Subcutaneous preadipocyte (primary cell): Measurements from ENCODE around the gene NT5DC2. TPM values are rescaled to one million over a fixed set of nuclear protein-coding genes. Genes with fewer than 3 reads are reported as not detected.

Experiments used
- small RNA-seq: library from RNA; depleted of rRNA; stranded (forward); fragments of <200 nt; gene quantifications from one replicate; pipeline ENCODE3, GENCODE V24; 2012
- total RNA-seq: library from RNA; depleted of rRNA; stranded (reverse); fragments of >200 nt; gene quantifications from 2 replicates; pipeline ENCODE4 v1.2.3, GENCODE V29; 2012

NT5DC2 gene
- total RNA-seq = 44.5 and 52.8 TPM in 2 replicates

DNA sequence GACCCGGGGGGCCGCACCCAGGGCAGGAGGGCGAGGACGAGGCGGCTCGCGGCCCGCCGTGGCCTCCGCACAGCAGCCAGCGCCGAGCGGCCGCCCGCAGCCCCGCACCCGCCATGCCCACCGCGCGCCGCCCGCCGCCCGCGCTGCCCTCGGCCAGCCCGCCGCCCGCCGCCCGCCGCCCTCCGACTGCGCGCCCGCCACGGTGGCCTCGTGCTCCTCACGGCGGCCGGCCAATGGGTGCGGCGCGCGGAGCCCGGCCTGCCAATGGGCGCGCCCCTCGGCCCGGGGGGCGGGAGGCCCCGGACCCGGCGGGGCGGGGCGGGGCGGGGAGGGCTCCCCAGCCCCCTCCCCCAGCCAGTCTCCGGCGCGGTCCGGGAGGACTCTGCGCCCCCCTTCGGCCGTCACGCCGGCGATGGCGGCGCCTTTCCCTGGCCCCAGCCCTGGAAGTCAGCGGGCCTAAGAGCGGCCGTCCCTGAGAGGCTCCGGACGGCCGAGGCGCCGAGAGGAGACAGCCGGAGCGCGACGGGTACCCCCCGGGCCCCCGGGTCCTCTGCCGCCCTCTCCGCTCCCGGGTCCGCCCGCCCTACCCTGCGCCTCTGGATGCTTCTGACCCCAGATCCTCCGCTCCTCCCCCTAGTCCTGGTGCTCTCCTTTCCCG, at the start of gene NT5DC2:
Gene NT5DC2 (minus strand): TSS at position 235 of the 658 bp plus-strand sequence. CDS start 120 bp downstream, at position 115.

DNA sequence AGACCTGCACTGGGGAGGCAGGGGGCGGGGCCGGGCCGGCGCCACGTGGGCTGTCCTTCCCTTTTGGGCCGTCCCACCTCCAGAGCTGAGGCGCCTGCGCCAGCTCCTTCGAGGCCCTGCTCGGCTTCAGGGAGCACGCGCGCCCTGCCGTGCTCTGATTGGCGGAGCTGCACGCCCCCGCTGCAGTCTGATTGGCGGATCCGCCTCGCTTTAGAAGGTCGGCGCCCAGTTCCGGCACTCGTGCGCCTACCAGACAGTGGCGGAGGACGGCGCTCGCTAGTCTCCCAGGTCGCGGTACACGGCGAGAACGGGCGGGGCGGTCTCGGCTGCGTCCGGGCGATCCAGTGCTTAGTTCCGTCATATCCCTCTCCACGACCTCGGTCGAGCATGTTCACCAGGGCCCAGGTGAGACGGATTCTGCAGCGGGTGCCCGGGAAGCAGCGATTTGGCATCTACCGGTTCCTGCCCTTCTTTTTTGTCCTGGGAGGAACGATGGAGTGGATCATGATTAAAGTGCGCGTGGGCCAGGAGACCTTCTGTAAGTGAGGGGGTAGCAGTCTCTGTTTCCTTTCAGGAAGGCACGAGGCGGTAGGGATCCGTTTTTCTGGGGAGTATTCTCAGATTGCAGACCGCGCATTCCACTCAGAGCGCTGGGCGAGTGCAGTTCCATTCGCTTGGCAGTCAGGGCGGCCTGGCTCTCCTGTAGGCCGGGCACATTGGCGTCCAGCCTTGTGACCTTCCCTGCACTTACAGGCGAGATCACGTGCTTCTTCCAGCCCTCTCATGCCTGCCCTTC, 2.9 kb upstream of the NT5DC2 start, which contains the start of gene UQCC5:
Gene UQCC5 (plus strand): TSS at position 237 of the 796 bp plus-strand sequence. CDS start 151 bp downstream, at position 388.

DNA sequence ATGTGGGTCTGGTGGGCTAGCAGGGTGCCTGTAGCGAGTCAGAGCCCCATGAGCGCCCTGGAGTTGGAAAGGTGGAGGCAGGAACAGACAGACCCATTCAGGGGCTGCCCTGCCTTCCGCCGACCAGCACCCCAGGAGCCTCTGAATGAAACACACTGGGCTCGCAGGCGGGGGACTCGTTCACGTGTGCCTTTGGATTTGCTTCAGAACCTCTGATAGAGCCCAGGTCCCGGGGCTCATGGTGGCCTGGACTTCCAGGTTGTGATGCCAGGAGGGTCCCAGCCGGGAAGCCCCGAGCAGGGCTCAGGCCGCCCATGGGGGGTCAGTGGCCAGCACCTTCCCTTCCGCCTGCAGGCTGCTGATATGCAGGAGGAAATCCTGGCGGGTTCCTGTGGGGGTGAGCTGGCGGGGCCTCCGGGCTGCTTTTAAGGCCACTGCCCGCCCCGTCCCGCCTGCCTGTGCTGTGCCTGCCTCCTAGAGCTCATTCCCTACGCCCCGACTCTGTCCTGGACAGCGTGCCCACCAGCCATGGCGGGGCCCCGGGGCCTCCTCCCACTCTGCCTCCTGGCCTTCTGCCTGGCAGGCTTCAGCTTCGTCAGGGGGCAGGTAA, 38.7 kb downstream of the NT5DC2 start, which contains the start of gene STAB1:
Gene STAB1 (plus strand): TSS at position 453 of the 610 bp plus-strand sequence. CDS start 76 bp downstream, at position 529.

Small RNA genes lying within 50 kb of the gene (small RNA-seq; reads per million reads assigned to genes)
- gene RNU6-856P = not detected
- not detected for gene RNU6ATAC16P

Other genes starting within 250 kb of the NT5DC2 start
- gene GLYCTK, start 246.0 kb downstream of the NT5DC2 start, total RNA-seq = 18.0 and 18.4 TPM in 2 replicates
- gene DNAH1, start 217.5 kb downstream of the NT5DC2 start, total RNA-seq = 2.5 and 6.6 TPM in 2 replicates
- 50.7 and 59.8 TPM in 2 replicates for gene BAP1, start 123.8 kb downstream of the NT5DC2 start, total RNA-seq
- gene PHF7, start 123.2 kb downstream of the NT5DC2 start, total RNA-seq = 5.5 and 6.1 TPM in 2 replicates
- 0.20 TPM in 1 of 2 replicates, not detected in the other for gene SEMA3G, start 88.8 kb downstream of the NT5DC2 start, total RNA-seq
- gene TNNC1, start 79.8 kb downstream of the NT5DC2 start, total RNA-seq = 0.37 TPM in 1 of 2 replicates, not detected in the other
- 48.1 and 53.4 TPM in 2 replicates for gene NISCH, start 78.3 kb downstream of the NT5DC2 start, total RNA-seq
- 0.20 and 1.8 TPM in 2 replicates for gene STAB1, start 38.5 kb downstream of the NT5DC2 start, total RNA-seq
- 5.9 and 7.4 TPM in 2 replicates for gene UQCC5, start 2.7 kb upstream of the NT5DC2 start, total RNA-seq
- gene PBRM1, start 152.1 kb upstream of the NT5DC2 start, total RNA-seq = 52.9 and 75.7 TPM in 2 replicates
- 121 and 159 TPM in 2 replicates for gene GNL3, start 152.2 kb upstream of the NT5DC2 start, total RNA-seq
- 68.8 and 81.9 TPM in 2 replicates for gene GLT8D1, start 171.9 kb upstream of the NT5DC2 start, total RNA-seq
- gene SPCS1, start 172.2 kb upstream of the NT5DC2 start, total RNA-seq = 52.6 and 73.1 TPM in 2 replicates
- gene NEK4, start 237.1 kb upstream of the NT5DC2 start, total RNA-seq = 22.4 and 35.4 TPM in 2 replicates
- gene ITIH1, start 243.7 kb upstream of the NT5DC2 start, total RNA-seq = not detected in 2 replicates